Lung (tissue), 16 donors: ENCODE data around the gene DZANK1. TPM values are rescaled to one million over a fixed set of nuclear protein-coding genes. Genes with fewer than 3 reads are reported as not detected.

ENCODE experiments used
- ATAC-seq: fragments of 200-7000 bp; cut with Tn5 transposase; one replicate; pipeline ENCODE4 v1.9.1; 2020; ENCODE audit warnings: moderate number of reproducible peaks; ENCODE audit not compliant: insufficient read depth, low FRiP score
- DNase-seq, 3 donors: peaks; one replicate each; pipeline ENCODE4 v3.0.0-alpha.2; 2013 to 2017
- H3K27ac ChIP-seq, 2 donors: one replicate each; pipeline ENCODE4 v1.5.1; 2013; ENCODE audit warnings: mild to moderate bottlenecking in 2 of 2, moderate library complexity in 2 of 2, control low read depth in 1 of 2, inconsistent platforms in 1 of 2, low read depth in 1 of 2, low read length in 1 of 2
- H3K27me3 ChIP-seq, 3 donors: one replicate each; pipeline ENCODE4 v1.5.1; 2013; ENCODE audit warnings: low read length in 2 of 3; ENCODE audit not compliant: control insufficient read depth in 3 of 3, insufficient read depth in 3 of 3
- H3K36me3 ChIP-seq, 4 donors: one replicate each; pipeline ENCODE4 v1.5.1; 2013; ENCODE audit warnings: low read length in 4 of 4, mild to moderate bottlenecking in 1 of 4, moderate library complexity in 1 of 4; ENCODE audit not compliant: control insufficient read depth in 4 of 4, insufficient read depth in 4 of 4
- H3K4me1 ChIP-seq, 5 donors: one replicate each; pipeline ENCODE4 v1.5.1; 2013; ENCODE audit warnings: low read length in 5 of 5, mild to moderate bottlenecking in 2 of 5, moderate library complexity in 1 of 5; ENCODE audit not compliant: control insufficient read depth in 5 of 5, insufficient read depth in 5 of 5
- H3K4me3 ChIP-seq: one replicate; pipeline ENCODE4 v1.5.1; 2013; ENCODE audit warnings: mild to moderate bottlenecking, control low read depth, moderate library complexity
- H3K9ac ChIP-seq, 2 donors: one replicate each; pipeline ENCODE4 v1.5.1; 2013; ENCODE audit warnings: low read length in 2 of 2, control low read depth in 1 of 2; ENCODE audit not compliant: insufficient read depth in 1 of 2
- H3K9me3 ChIP-seq, 4 donors: one replicate each; pipeline ENCODE4 v1.5.1; 2013; ENCODE audit warnings: low read length in 3 of 4, mild to moderate bottlenecking in 1 of 4, moderate library complexity in 1 of 4; ENCODE audit not compliant: control insufficient read depth in 4 of 4, insufficient read depth in 3 of 4
- WGBS, 2 donors: extraction: QIAGEN DNeasy Blood & Tissue Kit; methylation state at CpG; one replicate each; pipeline ENCODE4 v1.1.7; 2013; 5-methylcytosine and 5-hydroxymethylcytosine counted together
- long read RNA-seq, 5 donors: transcript quantifications; one replicate each; lab custom pipeline, GENCODE V29; 2026
- polyA plus RNA-seq, 2 donors: library from polyadenylated mRNA; stranded (reverse); fragments of 200-250 nt; gene quantifications; one replicate each; pipeline ENCODE4 v1.2.1, GENCODE V29; 2013
- total RNA-seq, 2 donors: library from RNA; depleted of rRNA in 1 of 2; stranded (reverse); fragments of >200 nt in 1 of 2; gene quantifications; one replicate each; pipeline ENCODE4 v1.2.1, GENCODE V29; 2014 to 2021
- TF ChIP-seq, protein P1 (sequence below): IDR thresholded peaks from 2 replicates; pipeline ENCODE4 v1.5.1; 2012; ENCODE audit warnings: mild to moderate bottlenecking; ENCODE audit errors: control extremely low read depth, extremely low read depth
- donor health status: control.
- donor health status: control.
- donor health status: Bipolar disorder and iron deficiency.
- donor health status: healthy.
- donor health status: DM: yes; HTN: yes; CAD: no.

DZANK1 gene
- total RNA-seq (1 to 10 TPM; 6.4 to 7.6 TPM), polyA plus RNA-seq (1 to 10 TPM; 1.8 to 3.1 TPM)
- long read RNA-seq, donor 1, result 0 reads
- long read RNA-seq, donor 2, result 0 reads
- long read RNA-seq, donor 3, partial matches to known transcripts, result 16 of 16 reads
- long read RNA-seq, donor 3, other reads (novel, unspliced or antisense), result 0 of 16 reads
- long read RNA-seq, donor 4, result 0 reads
- long read RNA-seq, donor 5, result 0 reads

DNA sequence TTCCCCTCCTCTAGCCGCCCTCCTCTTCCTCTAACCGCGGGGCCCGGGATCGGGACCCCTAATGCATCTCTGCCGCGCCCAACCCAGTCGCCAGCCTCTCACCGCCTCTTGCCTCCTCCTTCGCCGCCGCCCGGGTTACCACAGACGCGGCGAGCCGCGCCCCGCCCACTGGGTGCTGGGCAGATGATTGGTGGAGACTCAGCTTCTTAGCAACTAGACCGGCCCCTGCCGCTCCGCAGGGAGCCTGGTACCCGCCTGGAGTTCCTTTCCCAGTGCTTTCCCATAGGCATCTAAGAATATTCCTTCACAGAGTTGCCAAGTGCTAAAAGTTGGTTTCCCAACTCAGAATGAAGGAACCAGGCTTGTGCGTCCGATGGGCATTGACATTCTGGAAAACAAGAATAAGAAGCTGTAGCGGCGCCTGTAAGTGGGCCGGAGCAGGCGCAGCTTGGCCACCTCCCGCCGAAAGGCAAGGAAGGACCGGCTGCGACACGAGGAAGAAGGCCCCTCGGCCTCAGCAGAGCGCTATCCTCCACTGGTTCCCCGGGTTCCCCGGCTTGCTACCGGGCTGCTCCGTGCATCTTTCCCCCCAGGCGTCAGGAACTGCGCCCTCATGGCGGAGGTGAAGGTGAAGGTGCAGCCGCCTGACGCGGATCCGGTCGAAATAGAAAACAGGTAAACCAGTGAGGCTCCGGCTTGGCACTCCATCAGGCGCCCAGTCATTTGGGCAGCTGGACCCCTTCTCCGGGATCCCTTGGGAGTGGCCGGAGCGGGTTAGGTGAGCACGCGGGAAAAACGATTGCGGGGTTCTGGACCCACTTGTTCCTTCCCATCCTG is at the start of gene DZANK1, which contains the start of gene POLR3F:
DZANK1 (minus strand) TSS at position 137 of the 837 bp plus-strand sequence. CDS start 1,672 bp downstream, outside the sequence.
POLR3F (plus strand) TSS at position 497 of the 837 bp plus-strand sequence; CDS start at position 614, 117 bp downstream.
- H3K36me3 ChIP-seq, result peaks cover 8 to 12% (median 10%) of the 10 kb centered on the region in 4 donors
- H3K4me3 ChIP-seq, result peak within 1 kb of the TSS; percentile 95
- TF ChIP-seq, protein P1, sequence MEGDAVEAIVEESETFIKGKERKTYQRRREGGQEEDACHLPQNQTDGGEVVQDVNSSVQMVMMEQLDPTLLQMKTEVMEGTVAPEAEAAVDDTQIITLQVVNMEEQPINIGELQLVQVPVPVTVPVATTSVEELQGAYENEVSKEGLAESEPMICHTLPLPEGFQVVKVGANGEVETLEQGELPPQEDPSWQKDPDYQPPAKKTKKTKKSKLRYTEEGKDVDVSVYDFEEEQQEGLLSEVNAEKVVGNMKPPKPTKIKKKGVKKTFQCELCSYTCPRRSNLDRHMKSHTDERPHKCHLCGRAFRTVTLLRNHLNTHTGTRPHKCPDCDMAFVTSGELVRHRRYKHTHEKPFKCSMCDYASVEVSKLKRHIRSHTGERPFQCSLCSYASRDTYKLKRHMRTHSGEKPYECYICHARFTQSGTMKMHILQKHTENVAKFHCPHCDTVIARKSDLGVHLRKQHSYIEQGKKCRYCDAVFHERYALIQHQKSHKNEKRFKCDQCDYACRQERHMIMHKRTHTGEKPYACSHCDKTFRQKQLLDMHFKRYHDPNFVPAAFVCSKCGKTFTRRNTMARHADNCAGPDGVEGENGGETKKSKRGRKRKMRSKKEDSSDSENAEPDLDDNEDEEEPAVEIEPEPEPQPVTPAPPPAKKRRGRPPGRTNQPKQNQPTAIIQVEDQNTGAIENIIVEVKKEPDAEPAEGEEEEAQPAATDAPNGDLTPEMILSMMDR, result no peak
- 0% methylated on average over 57 of the region's 57 CpGs for WGBS, 2 donors
- peak within 1 kb of the TSS; percentile 77 to 97 for H3K9ac ChIP-seq
- H3K4me1 ChIP-seq, result peaks cover 0 to 21% (median 5%) of the 10 kb centered on the region in 5 donors
- no peaks in the 10 kb centered on the region for H3K9me3 ChIP-seq
- peak within 1 kb of the TSS; percentile 83 to 92 for H3K27ac ChIP-seq
- DNase-seq (peak; percentile 97 to 98 (median 98)), ATAC-seq (peak; percentile 99)
- H3K27me3 ChIP-seq, result no peaks in the 10 kb centered on the region

DNA sequence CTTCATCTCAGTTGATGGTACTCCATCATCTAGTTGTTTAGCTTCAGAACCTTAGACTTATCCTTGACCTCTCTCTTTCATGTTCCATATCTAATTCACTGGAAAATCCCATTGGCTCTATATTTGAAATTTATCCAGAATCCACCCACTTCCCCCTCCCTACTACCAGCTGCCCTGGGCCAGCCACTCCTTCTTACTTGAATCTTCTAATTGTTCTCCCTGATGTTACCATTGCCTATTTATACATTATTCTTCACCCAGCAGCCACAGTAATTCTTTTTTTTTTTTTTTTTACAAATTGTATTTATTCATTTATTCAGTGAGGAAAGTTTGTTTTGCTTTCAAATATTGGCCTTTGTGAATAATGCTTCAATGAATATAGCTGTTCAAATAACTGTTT is 49.1 kb upstream of the DZANK1 start:
- H3K9me3 ChIP-seq, result no peaks in the 10 kb centered on the region
- no peak for ATAC-seq
- H3K4me1 ChIP-seq, result peaks cover 0 to 1% (median 0%) of the 10 kb centered on the region in 5 donors
- DNase-seq, result no peak
- no peak overlapping the region for H3K27ac ChIP-seq
- peaks cover 5 to 15% (median 8%) of the 10 kb centered on the region in 4 donors for H3K36me3 ChIP-seq
- no peak overlapping the region for H3K4me3 ChIP-seq
- H3K9ac ChIP-seq, result no peak overlapping the region
- H3K27me3 ChIP-seq, result no peaks in the 10 kb centered on the region
- TF ChIP-seq, protein P1, result no peak

DNA sequence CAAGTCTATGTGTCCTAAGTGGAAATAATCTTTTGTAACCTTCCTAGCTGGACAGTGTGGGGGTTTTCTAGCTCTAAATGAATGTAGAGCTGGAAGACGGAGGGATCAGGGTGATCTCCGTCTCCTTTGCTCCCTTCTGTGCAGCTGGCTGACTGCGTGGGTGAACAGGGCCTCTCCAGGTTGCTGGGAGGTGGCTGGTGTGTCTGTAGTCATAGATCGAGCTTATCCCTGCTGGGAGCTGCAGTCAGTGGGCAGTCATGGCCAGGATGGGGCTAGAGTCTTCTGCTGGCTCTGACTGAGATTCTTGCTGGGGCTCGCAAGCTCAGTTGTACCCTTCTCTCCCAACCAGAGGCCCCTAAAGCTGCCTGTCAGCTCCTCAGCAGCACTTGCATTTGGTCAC is 47.3 kb upstream of the DZANK1 start:
- Histone ChIP-seq H3K9ac (no peak overlapping the region), H3K27ac (peak overlapping the region in 1 of 2 donors; percentile 1), H3K36me3 (peaks cover 4 to 15% (median 8%) of the 10 kb centered on the region in 4 donors), H3K4me1 (peaks cover 0 to 1% (median 0%) of the 10 kb centered on the region in 5 donors), H3K27me3 (no peaks in the 10 kb centered on the region), H3K4me3 (no peak overlapping the region), H3K9me3 (no peaks in the 10 kb centered on the region)
- TF ChIP-seq, protein P1, result no peak
- 83 to 89% methylated on average over 5 of the region's 5 CpGs for WGBS, 2 donors
- DNase-seq (no peak), ATAC-seq (no peak)
